ENCODE data around the gene MAPK10.

- TF ChIP-seq CTCF (IDR thresholded peaks at IDR 0.05) (no peak), POLR2A (IDR thresholded peaks at IDR 0.05) (no peak)
These were observed 112.5 kb downstream of the MAPK10 start for GRCh38 chr4:86247320-86247719.
